HG03175 (cell line): ENCODE data around the gene SMIM35.

Experiments used
- ATAC-seq: cut with Tn5 transposase; IDR thresholded peaks from one replicate; pipeline ENCODE4 v1.9.1; 2021; ENCODE audit warnings: mild to moderate bottlenecking, moderate library complexity; ENCODE audit not compliant: unreplicated experiment

SMIM35 gene

GRCh38 chr11:118086913-118087768 lies at the start of gene SMIM35:
TSS of gene SMIM35 (minus strand) at chr11:118086963. CDS start at chr11:118086757, 206 bp downstream.
- ATAC-seq: no peak

- ATAC-seq: no peak
These were observed 49.6 kb upstream of the SMIM35 start for GRCh38 chr11:118136341-118136740.

GRCh38 chr11:118135796-118136165 lies 49.0 kb upstream of the SMIM35 start:
- ATAC-seq: no peak

- ATAC-seq: no peak
These were observed 48.5 kb upstream of the SMIM35 start for GRCh38 chr11:118135051-118135795.

GRCh38 chr11:118133816-118134215 lies 47.1 kb upstream of the SMIM35 start:
- no peak for ATAC-seq

GRCh38 chr11:118132385-118133151 lies 45.8 kb upstream of the SMIM35 start:
- no peak for ATAC-seq

- ATAC-seq: no peak
These were observed 42.9 kb upstream of the SMIM35 start for GRCh38 chr11:118129471-118130172.

- no peak for ATAC-seq
These were observed 42.1 kb upstream of the SMIM35 start for GRCh38 chr11:118128721-118129470.

GRCh38 chr11:118128310-118128709 lies 41.5 kb upstream of the SMIM35 start:
- ATAC-seq: no peak

- no peak for ATAC-seq
These were observed 39.5 kb upstream of the SMIM35 start for GRCh38 chr11:118126082-118126838.

GRCh38 chr11:118124929-118125535 lies 38.3 kb upstream of the SMIM35 start:
- ATAC-seq: no peak

- no peak for ATAC-seq
These were observed 34.0 kb upstream of the SMIM35 start for GRCh38 chr11:118120793-118121192.

GRCh38 chr11:118117790-118118601 lies 31.2 kb upstream of the SMIM35 start:
- ATAC-seq: peak; percentile 49

GRCh38 chr11:118115048-118115447 lies 28.3 kb upstream of the SMIM35 start:
- no peak for ATAC-seq

GRCh38 chr11:118114266-118114665 lies 27.5 kb upstream of the SMIM35 start:
- no peak for ATAC-seq

GRCh38 chr11:118112711-118113430 lies 26.1 kb upstream of the SMIM35 start:
- no peak for ATAC-seq

GRCh38 chr11:118111744-118112035 lies 24.9 kb upstream of the SMIM35 start:
- no peak for ATAC-seq
